Panc1 (cell line): ENCODE data around the gene KIF1A.
"Not testable (repeated sequence)": the region's sequence is repeated elsewhere in the genome, so short reads cannot be mapped to it uniquely, and the experiment has no call there.

ENCODE experiments used
- POLR2AphosphoS5 ChIP-seq: IDR thresholded peaks from 2 replicates; pipeline ENCODE4 v1.6.1; 2012; ENCODE audit warnings: mild to moderate bottlenecking, low read depth, low read length, moderate library complexity
- TF ChIP-seq, protein P1 (sequence below): fragments of 450-650 bp; IDR thresholded peaks from 2 replicates; pipeline ENCODE4 v1.5.1; 2017; ENCODE audit warnings: mild to moderate bottlenecking

DNA sequence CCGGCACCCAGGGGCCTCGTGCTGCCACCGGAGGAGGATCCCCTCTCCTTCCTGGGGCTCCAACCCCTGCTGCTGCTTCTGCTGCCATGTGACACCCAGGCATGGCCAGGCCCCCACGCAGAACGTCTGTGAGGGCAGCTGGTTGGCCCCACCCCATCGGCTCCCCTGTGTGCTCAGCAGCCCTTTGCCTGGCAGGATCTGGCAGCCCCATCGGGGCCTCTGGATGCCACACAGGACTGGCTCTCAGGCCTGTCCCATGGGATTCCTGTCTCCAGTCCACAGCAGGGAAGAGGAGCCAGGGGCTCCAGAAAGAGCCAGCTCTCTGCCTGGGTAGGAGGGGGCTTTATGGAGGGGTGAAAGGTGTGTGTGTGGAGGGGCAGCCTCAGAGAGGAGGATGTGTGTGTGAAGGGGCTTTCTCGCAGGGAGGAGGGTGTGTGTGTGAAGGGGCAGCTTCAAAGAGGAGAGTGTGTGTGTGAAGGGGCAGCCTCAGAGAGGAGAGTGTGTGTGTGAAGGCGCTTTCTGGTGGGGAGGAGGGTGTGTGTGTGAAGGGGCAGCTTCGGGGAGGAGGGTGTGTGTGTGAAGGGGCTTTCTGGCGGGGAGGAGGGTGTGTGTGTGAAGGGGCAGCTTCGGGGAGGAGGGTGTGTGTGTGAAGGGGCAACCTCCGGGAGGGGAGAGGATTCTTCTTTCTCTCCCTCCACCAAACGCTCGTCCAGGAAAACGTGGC, 145.4 kb downstream of the KIF1A start:
- TF ChIP-seq, protein P1, sequence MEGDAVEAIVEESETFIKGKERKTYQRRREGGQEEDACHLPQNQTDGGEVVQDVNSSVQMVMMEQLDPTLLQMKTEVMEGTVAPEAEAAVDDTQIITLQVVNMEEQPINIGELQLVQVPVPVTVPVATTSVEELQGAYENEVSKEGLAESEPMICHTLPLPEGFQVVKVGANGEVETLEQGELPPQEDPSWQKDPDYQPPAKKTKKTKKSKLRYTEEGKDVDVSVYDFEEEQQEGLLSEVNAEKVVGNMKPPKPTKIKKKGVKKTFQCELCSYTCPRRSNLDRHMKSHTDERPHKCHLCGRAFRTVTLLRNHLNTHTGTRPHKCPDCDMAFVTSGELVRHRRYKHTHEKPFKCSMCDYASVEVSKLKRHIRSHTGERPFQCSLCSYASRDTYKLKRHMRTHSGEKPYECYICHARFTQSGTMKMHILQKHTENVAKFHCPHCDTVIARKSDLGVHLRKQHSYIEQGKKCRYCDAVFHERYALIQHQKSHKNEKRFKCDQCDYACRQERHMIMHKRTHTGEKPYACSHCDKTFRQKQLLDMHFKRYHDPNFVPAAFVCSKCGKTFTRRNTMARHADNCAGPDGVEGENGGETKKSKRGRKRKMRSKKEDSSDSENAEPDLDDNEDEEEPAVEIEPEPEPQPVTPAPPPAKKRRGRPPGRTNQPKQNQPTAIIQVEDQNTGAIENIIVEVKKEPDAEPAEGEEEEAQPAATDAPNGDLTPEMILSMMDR: not testable (repeated sequence)
- not testable (repeated sequence) for TF ChIP-seq POLR2AphosphoS5
